Effector memory CD8-positive, alpha-beta T cell (primary cell): ENCODE data around the gene TIMP2.
A peak's percentile ranks its signal among the peaks of the same experiment; 100 is the strongest.
"Not testable (repeated sequence)": the region's sequence is repeated elsewhere in the genome, so short reads cannot be mapped to it uniquely, and the experiment has no call there.

Experiments
- ATAC-seq: fragments of 150-1000 bp; cut with Tn5 transposase; replicated peaks from 2 replicates; pipeline ENCODE4 v1.10.0; 2021; ENCODE audit warnings: mild to moderate bottlenecking, moderate library complexity
- DNase-seq, 3 experiments: peaks; one replicate each; pipeline ENCODE4 v3.0.0; 2021
- H3K27ac Mint-ChIP-seq, 2 donors: one replicate each; pipeline ENCODE4 v1.8.0; 2022; ENCODE audit warnings: mild to moderate bottlenecking in 2 of 2, mixed read lengths in 2 of 2, moderate library complexity in 2 of 2
- H3K27me3 Mint-ChIP-seq, 2 donors: one replicate each; pipeline ENCODE4 v1.8.0; 2022; ENCODE audit warnings: mixed read lengths in 2 of 2
- H3K36me3 Mint-ChIP-seq: one replicate; pipeline ENCODE4 v1.8.0; 2022; ENCODE audit warnings: mild to moderate bottlenecking, moderate library complexity, mixed read lengths; ENCODE audit not compliant: insufficient read depth
- H3K4me1 Mint-ChIP-seq, 2 donors: one replicate each; pipeline ENCODE4 v1.8.0; 2022; ENCODE audit warnings: low read depth in 2 of 2, mixed read lengths in 2 of 2
- H3K4me3 Mint-ChIP-seq, 2 donors: one replicate each; pipeline ENCODE4 v1.8.0; 2022; ENCODE audit warnings: mild to moderate bottlenecking in 2 of 2, mixed read lengths in 2 of 2, moderate library complexity in 2 of 2
- H3K9me3 Mint-ChIP-seq, 2 donors: one replicate each; pipeline ENCODE4 v1.8.0; 2022; ENCODE audit warnings: mixed read lengths in 2 of 2

Gene TIMP2

GRCh38 chr17:78892062-78892456 lies 33.1 kb downstream of the TIMP2 start:
- peak overlapping the region; percentile 31 to 67 for H3K27ac Mint-ChIP-seq
- DNase-seq, result no peak
- ATAC-seq, result no peak
- H3K36me3 Mint-ChIP-seq, result no peaks in the 10 kb centered on the region
- H3K4me3 Mint-ChIP-seq, result no peak overlapping the region
- peaks cover 1 to 11% of the 10 kb centered on the region in 2 donors for H3K4me1 Mint-ChIP-seq
- H3K9me3 Mint-ChIP-seq, result no peaks in the 10 kb centered on the region
- peaks cover 23 to 31% of the 10 kb centered on the region in 2 donors for H3K27me3 Mint-ChIP-seq

GRCh38 chr17:78891406-78892061 lies 33.7 kb downstream of the TIMP2 start:
- H3K4me1 Mint-ChIP-seq, result peaks cover 1 to 11% of the 10 kb centered on the region in 2 donors
- no peaks in the 10 kb centered on the region for H3K36me3 Mint-ChIP-seq
- H3K9me3 Mint-ChIP-seq, result no peaks in the 10 kb centered on the region
- no peak for DNase-seq
- H3K27ac Mint-ChIP-seq, result peak overlapping the region; percentile 39 to 67
- H3K27me3 Mint-ChIP-seq, result peaks cover 27 to 34% of the 10 kb centered on the region in 2 donors
- H3K4me3 Mint-ChIP-seq, result no peak overlapping the region
- no peak for ATAC-seq

- peak; percentile 79 for ATAC-seq
- no peaks in the 10 kb centered on the region for H3K9me3 Mint-ChIP-seq
- DNase-seq, result peak; percentile 6 to 22 (median 16)
- H3K27ac Mint-ChIP-seq, result peak overlapping the region in 1 of 2 donors; percentile 39
- H3K4me1 Mint-ChIP-seq, result peaks cover 1 to 11% of the 10 kb centered on the region in 2 donors
- peak overlapping the region; percentile 15 to 29 for H3K4me3 Mint-ChIP-seq
- no peaks in the 10 kb centered on the region for H3K36me3 Mint-ChIP-seq
- peaks cover 31 to 34% of the 10 kb centered on the region in 2 donors for H3K27me3 Mint-ChIP-seq
Observed at GRCh38 chr17:78890498-78890897, 34.7 kb downstream of the TIMP2 start.

- peak overlapping the region in 1 of 2 donors; percentile 15 for H3K4me3 Mint-ChIP-seq
Observed at GRCh38 chr17:78890096-78890495, 35.1 kb downstream of the TIMP2 start.

GRCh38 chr17:78889531-78889930 lies 35.7 kb downstream of the TIMP2 start:
- peaks cover 1 to 11% of the 10 kb centered on the region in 2 donors for H3K4me1 Mint-ChIP-seq
- ATAC-seq (peak; percentile 46), DNase-seq (no peak)
- no peak overlapping the region for H3K27ac Mint-ChIP-seq
- no peaks in the 10 kb centered on the region for H3K9me3 Mint-ChIP-seq
- peaks cover 31 to 43% of the 10 kb centered on the region in 2 donors for H3K27me3 Mint-ChIP-seq
- peak overlapping the region in 1 of 2 donors; percentile 27 for H3K4me3 Mint-ChIP-seq
- no peaks in the 10 kb centered on the region for H3K36me3 Mint-ChIP-seq

More at GRCh38 chr17:78890096-78890495, 35.1 kb downstream of the TIMP2 start:
- not testable (repeated sequence) for H3K36me3 Mint-ChIP-seq, DNase-seq, H3K9me3 Mint-ChIP-seq
- ATAC-seq, result peak; percentile 24
- peak overlapping the region in 1 of 2 donors; percentile 39 for H3K27ac Mint-ChIP-seq
- H3K4me1 Mint-ChIP-seq, result peaks cover 1 to 11% of the 10 kb centered on the region in 2 donors
- H3K27me3 Mint-ChIP-seq, result peaks cover 31 to 38% of the 10 kb centered on the region in 2 donors

GRCh38 chr17:78888941-78889518 lies 36.2 kb downstream of the TIMP2 start:
- no peak overlapping the region for H3K27ac Mint-ChIP-seq
- H3K4me1 Mint-ChIP-seq, result peaks cover 1 to 11% of the 10 kb centered on the region in 2 donors
- H3K9me3 Mint-ChIP-seq, result no peaks in the 10 kb centered on the region
- H3K36me3 Mint-ChIP-seq, result no peaks in the 10 kb centered on the region
- no peak for ATAC-seq
- H3K27me3 Mint-ChIP-seq, result peaks cover 31 to 47% of the 10 kb centered on the region in 2 donors
- H3K4me3 Mint-ChIP-seq, result no peak overlapping the region
- DNase-seq, result no peak

- Mint-ChIP-seq H3K4me1 (peaks cover 5 to 11% of the 10 kb centered on the region in 2 donors), H3K4me3 (no peak overlapping the region), H3K27me3 (peaks cover 43 to 58% of the 10 kb centered on the region in 2 donors), H3K36me3 (no peaks in the 10 kb centered on the region), H3K9me3 (no peaks in the 10 kb centered on the region), H3K27ac (no peak overlapping the region)
- DNase-seq (no peak), ATAC-seq (no peak)
Observed at GRCh38 chr17:78886954-78887353, 38.2 kb downstream of the TIMP2 start.

GRCh38 chr17:78885956-78886355 lies 39.2 kb downstream of the TIMP2 start:
- no peak for DNase-seq
- Mint-ChIP-seq H3K27ac (no peak overlapping the region), H3K9me3 (no peaks in the 10 kb centered on the region), H3K36me3 (no peaks in the 10 kb centered on the region), H3K4me1 (peaks cover 3 to 9% of the 10 kb centered on the region in 2 donors), H3K27me3 (peaks cover 38 to 58% of the 10 kb centered on the region in 2 donors), H3K4me3 (no peak overlapping the region)
- no peak for ATAC-seq

- H3K27ac Mint-ChIP-seq, result no peak overlapping the region
- H3K9me3 Mint-ChIP-seq, result no peaks in the 10 kb centered on the region
- H3K4me1 Mint-ChIP-seq, result peaks cover 4 to 6% of the 10 kb centered on the region in 2 donors
- DNase-seq (no peak), ATAC-seq (no peak)
- H3K4me3 Mint-ChIP-seq, result no peak overlapping the region
- H3K27me3 Mint-ChIP-seq, result peaks cover 37 to 64% of the 10 kb centered on the region in 2 donors
- H3K36me3 Mint-ChIP-seq, result no peaks in the 10 kb centered on the region
Observed at GRCh38 chr17:78884876-78885667, 40.1 kb downstream of the TIMP2 start.

- Mint-ChIP-seq H3K9me3 (no peaks in the 10 kb centered on the region), H3K27ac (no peak overlapping the region), H3K4me1 (peaks cover under 1 to 7% of the 10 kb centered on the region in 2 donors), H3K4me3 (no peak overlapping the region), H3K27me3 (peaks cover 42 to 72% of the 10 kb centered on the region in 2 donors), H3K36me3 (no peaks in the 10 kb centered on the region)
- ATAC-seq, result no peak
- DNase-seq, result no peak
Observed at GRCh38 chr17:78884148-78884825, 40.9 kb downstream of the TIMP2 start.

- Mint-ChIP-seq H3K27me3 (peaks cover 43 to 78% of the 10 kb centered on the region in 2 donors), H3K36me3 (no peaks in the 10 kb centered on the region), H3K4me3 (peak overlapping the region in 1 of 2 donors; percentile 36), H3K4me1 (peaks cover 0 to 13% of the 10 kb centered on the region in 2 donors), H3K27ac (no peak overlapping the region), H3K9me3 (no peaks in the 10 kb centered on the region)
- DNase-seq, result no peak
- no peak for ATAC-seq
Observed at GRCh38 chr17:78883533-78884131, 41.6 kb downstream of the TIMP2 start.

- Mint-ChIP-seq H3K4me1 (peaks cover 0 to 13% of the 10 kb centered on the region in 2 donors), H3K27ac (no peak overlapping the region)
- no peak for DNase-seq
Observed at GRCh38 chr17:78883089-78883532, 42.1 kb downstream of the TIMP2 start.

More at GRCh38 chr17:78883089-78883532, 42.1 kb downstream of the TIMP2 start:
- Mint-ChIP-seq H3K9me3 (no peaks in the 10 kb centered on the region), H3K27me3 (peaks cover 46 to 83% of the 10 kb centered on the region in 2 donors), H3K36me3 (no peaks in the 10 kb centered on the region), H3K4me3 (peak overlapping the region in 1 of 2 donors; percentile 36)
- ATAC-seq, result peak; percentile 62
